ENCODE measurements around the gene TMEM51. TPM values are rescaled to one million over a fixed set of nuclear protein-coding genes. Genes with fewer than 3 reads are reported as not detected.

The TMEM51 gene
- total and polyA plus RNA-seq, 10 of the 15 experiments (the other 5 are each of a cell fraction or from before 2014, with no cell fraction given) = 0.55 to 4.8 (median 3.1) TPM

GRCh38 chr1:15212216-15212953, 58.8 kb downstream of the TMEM51 start (continued):
- no peak for TF ChIP-seq RB1 (IDR thresholded peaks at IDR 0.05; ENCODE audit: borderline replicate concordance)

- Histone ChIP-seq H4K20me1 (ENCODE audit: control insufficient read depth, insufficient read depth) (no peaks in the 10 kb centered on the region), H3K4me1 (ENCODE audit: control insufficient read depth, insufficient read depth, low read length) (no peaks in the 10 kb centered on the region), H3K9ac (ENCODE audit: control insufficient read depth, insufficient read depth, low read length) (no peak overlapping the region), H3K9me3 (replicated peaks; ENCODE audit: control insufficient read depth, insufficient read depth, low read length) (no peaks in the 10 kb centered on the region; the same call in 2 of the 3 replicates), H2AFZ (ENCODE audit: control insufficient read depth, low read depth, low read length) (no peak overlapping the region), H3K4me3 (no peak overlapping the region), H3K4me2 (ENCODE audit: control insufficient read depth, insufficient read depth) (no peak overlapping the region), H3K79me2 (ENCODE audit: control insufficient read depth, insufficient read depth, low read length) (no peaks in the 10 kb centered on the region), H3K27me3 (replicated peaks in 1 of 2; ENCODE audit: control insufficient read depth in 2 of 2, insufficient read depth in 2 of 2, low read length in 1 of 2) (no peaks in the 10 kb centered on the region), H3K36me3 (ENCODE audit: control insufficient read depth in 2 of 2, insufficient read depth in 2 of 2, low read length in 1 of 2) (no peaks in the 10 kb centered on the region; a peak in 2 of 4 replicates), H3K27ac (ENCODE audit: control insufficient read depth, insufficient read depth) (no peak overlapping the region)
- 70% methylated on average over 3 of the region's 3 CpGs for WGBS (ENCODE audit: insufficient coverage, insufficient replicate concordance, low lambda C conversion rate, missing lambda C conversion rate)
- ChIA-PET POLR2A (no interaction called here), CTCF (no interaction called here), RAD21 (ENCODE audit: unreplicated experiment) (interaction anchor here (0.6 to 1.3 kb wide), 2 partner anchors 9 to 58 kb away, joined by 3 read pairs; no protein-coding TSS in a partner anchor), SMC1A (ENCODE audit: uncharacterized antibody, unreplicated experiment) (interaction anchor here (1.3 kb wide), 1 partner anchor 59 kb away, joined by 5 read pairs; no protein-coding TSS in a partner anchor)
- in situ Hi-C loops (cut with MboI) = no loop called here
- FAIRE-seq (no peak), ATAC-seq (no peak), DNase-seq (ENCODE audit: low read depth, low spot score) (no peak)
- intact Hi-C loops (cut with micrococcal nuclease; ENCODE audit: unreplicated experiment) = no loop called here
- BruUV-seq (replicated peaks) = no TSS peak
- TF ChIP-seq RAD21 (IDR thresholded peaks at IDR 0.05; ENCODE audit: insufficient read depth, low read depth, low read length) (no peak), PKNOX1 (IDR thresholded peaks at IDR 0.05) (no peak), ZSCAN29 (IDR thresholded peaks at IDR 0.05) (no peak), PML (IDR thresholded peaks at IDR 0.05; ENCODE audit: low read length) (no peak), HSF1 (IDR thresholded peaks at IDR 0.05; ENCODE audit: low read depth, low read length) (no peak), SREBF1 (IDR thresholded peaks at IDR 0.05; ENCODE audit: low read length) (no peak), HDAC2 (IDR thresholded peaks at IDR 0.05) (no peak), YBX1 (IDR thresholded peaks at IDR 0.05) (no peak), SUZ12 (IDR thresholded peaks at IDR 0.05; ENCODE audit: unreplicated experiment) (no peak), CHD4 (IDR thresholded peaks at IDR 0.05) (no peak), RELA (IDR thresholded peaks at IDR 0.05; ENCODE audit: borderline replicate concordance, partially characterized antibody) (no peak), YY1 (IDR thresholded peaks at IDR 0.05; ENCODE audit: low read depth, low read length) (no peak), ZZZ3 (IDR thresholded peaks at IDR 0.05; ENCODE audit: control insufficient read depth, insufficient read length, low read depth) (no peak), IKZF2 (IDR thresholded peaks at IDR 0.05) (no peak)
These were observed 59.4 kb downstream of the TMEM51 start for GRCh38 chr1:15212954-15213291.

Data from GM12878 (cell line).